NK-92 treated with Interleukin-12 subunit alpha and Interleukin-12 subunit beta, amount 100 ng/mL, for 24 hours (cell line): ENCODE data around the gene TBCEL.
"Not testable (repeated sequence)": the region's sequence is repeated elsewhere in the genome, so short reads cannot be mapped to it uniquely, and the experiment has no call there.

ENCODE experiments used
- DNase-seq: peaks from one replicate; lab custom pipeline; 2025; lab: John Stamatoyannopoulos, UW

TBCEL gene

DNA sequence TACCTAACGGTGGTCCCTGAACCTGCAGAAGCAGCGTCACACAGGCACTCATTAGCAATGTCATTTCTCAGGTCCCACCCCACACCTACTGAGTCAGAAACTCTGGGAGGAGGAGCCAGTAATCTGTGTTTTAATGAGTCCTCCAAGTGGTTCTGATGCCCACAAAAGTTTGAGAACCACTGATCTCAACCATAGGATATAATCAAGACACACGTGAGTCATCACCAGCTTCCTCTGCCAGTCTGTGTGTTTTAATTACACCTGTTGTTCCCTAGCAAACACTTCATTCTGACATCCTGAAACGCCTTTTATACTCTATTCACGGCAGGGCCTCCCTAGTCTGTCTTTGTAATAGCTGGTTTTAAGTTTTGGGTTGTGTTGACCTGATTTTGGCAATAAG lies 82.9 kb downstream of the TBCEL start:
- DNase-seq = no peak

GRCh38 chr11:121108413-121108812 lies 84.5 kb downstream of the TBCEL start:
- no peak for DNase-seq

DNA sequence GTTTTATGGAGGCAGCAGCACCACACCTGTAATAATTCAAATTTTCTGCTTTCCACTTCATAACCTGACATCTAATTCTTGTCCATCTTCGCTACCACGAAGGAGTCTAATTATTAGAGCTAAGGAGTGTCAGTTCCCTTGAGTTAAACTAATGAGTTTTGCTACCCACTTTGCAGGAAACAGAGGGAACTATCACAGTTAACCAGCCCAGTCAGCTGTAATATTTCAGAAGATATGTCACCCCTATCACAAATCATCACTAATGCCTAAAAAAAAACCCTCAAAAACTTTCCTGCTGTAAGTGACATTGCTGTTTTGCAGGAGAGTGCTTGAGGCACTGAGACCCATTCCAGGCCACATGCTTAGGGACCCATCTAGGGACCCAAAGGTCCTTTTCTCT lies 85.6 kb downstream of the TBCEL start:
- DNase-seq = no peak

- no peak for DNase-seq
Observed at GRCh38 chr11:121109916-121110586, 86.1 kb downstream of the TBCEL start.

GRCh38 chr11:121110871-121111724 lies 87.2 kb downstream of the TBCEL start:
- no peak for DNase-seq

GRCh38 chr11:121112498-121113455 lies 88.9 kb downstream of the TBCEL start:
- no peak for DNase-seq

- no peak for DNase-seq
Observed at GRCh38 chr11:121113611-121114010, 89.7 kb downstream of the TBCEL start.

- not testable (repeated sequence) for DNase-seq
Observed at GRCh38 chr11:121115024-121115423, 91.1 kb downstream of the TBCEL start.

GRCh38 chr11:121117788-121118187 lies 93.9 kb downstream of the TBCEL start:
- DNase-seq = no peak

DNA sequence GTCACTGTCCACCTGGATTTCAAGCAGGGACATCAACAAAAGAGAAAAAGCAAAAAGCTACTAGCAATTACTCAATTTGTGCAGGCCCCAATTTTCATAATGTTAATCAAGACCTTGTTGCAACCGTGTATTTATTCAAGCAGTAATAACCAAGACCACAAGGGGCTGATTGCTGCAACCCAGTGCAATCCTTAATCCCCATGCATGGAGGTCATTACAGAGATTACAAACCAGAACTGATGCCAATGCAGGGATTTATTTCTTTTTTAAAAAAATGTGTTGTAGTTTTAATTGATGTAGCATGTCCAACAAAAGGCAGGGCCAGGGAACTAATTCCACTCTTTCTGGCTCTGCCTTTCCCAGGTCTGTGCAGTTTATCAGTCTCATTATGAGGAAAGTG lies 95.5 kb downstream of the TBCEL start:
- DNase-seq = no peak

- no peak for DNase-seq
Observed at GRCh38 chr11:121122328-121122727, 98.4 kb downstream of the TBCEL start.

DNA sequence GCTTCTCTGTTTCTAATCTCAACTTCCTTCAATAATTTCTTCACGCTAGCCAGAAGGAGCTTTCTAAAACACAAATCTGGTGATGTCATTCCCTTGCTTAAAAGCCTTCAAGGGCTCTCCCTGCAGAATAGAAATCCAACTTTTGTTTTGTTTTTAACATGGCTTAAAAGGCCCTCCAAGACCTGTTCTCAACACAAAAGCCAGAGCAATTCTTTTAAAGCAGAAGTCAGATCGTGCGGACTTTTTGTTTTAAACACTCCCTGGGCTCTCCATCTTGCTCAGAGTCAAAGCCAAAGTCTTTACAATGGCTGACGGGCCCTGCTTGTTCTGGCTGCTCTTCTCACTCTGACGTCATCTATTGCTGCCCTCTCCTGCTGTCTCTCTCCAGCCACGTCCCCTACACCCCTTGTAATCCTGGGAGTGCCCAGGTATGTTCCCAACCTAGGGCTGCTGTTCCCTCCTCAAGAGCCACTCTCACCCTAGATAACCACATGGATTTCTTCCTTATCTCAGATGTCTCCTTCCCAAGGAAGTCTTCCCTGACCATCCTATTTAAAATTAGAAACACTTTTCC lies 99.7 kb downstream of the TBCEL start:
- DNase-seq = no peak

DNA sequence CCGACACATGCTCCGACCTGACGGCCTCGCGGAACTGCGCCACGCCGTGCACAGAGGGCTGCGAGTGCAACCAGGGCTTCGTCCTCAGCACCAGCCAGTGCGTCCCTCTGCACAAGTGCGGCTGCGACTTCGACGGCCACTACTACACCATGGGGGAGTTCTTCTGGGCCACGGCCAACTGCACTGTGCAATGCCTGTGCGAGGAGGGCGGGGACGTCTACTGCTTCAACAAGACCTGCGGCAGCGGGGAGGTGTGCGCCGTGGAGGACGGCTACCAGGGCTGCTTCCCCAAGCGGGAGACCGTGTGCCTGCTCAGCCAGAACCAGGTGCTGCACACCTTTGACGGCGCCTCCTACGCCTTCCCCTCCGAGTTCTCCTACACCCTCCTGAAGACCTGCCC lies 103.9 kb downstream of the TBCEL start:
- no peak for DNase-seq

DNA sequence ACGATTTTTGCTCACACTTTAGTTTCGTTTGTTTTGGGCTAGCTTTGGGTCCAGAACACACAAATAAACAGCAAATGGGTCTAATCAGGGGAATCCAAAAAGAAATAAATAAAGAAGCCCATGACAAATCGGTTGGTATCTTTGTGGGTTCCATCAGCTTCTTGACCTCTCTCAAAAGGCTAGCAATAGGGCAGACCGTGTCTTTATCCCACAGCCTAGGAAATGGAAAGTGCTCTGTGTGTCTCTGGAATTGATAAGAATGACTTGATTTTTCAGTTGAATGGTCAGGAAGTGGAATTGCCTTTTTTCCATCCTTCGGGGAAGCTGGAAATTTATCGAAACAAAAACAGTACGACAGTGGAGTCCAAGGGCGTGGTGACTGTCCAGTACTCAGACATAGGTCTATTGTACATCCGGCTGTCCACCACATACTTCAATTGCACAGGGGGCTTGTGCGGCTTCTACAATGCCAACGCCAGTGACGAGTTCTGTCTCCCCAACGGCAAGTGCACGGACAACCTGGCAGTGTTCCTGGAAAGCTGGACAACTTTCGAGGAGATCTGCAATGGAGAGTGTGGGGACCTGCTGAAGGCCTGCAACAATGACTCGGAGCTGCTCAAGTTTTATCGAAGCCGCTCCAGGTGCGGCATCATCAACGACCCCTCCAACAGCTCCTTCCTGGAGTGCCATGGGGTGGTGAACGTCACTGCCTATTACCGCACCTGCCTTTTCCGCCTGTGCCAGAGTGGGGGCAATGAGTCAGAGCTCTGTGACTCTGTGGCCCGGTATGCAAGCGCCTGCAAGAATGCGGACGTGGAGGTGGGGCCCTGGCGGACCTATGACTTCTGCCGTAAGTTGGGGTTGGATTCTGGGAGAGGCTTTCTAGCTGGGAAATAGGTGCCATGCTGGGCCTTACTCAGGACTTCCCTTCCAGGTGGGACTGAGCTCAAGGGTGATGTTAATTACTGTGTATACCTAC lies 105.7 kb downstream of the TBCEL start:
- no peak for DNase-seq

GRCh38 chr11:121131656-121132055 lies 107.8 kb downstream of the TBCEL start:
- DNase-seq = no peak

DNA sequence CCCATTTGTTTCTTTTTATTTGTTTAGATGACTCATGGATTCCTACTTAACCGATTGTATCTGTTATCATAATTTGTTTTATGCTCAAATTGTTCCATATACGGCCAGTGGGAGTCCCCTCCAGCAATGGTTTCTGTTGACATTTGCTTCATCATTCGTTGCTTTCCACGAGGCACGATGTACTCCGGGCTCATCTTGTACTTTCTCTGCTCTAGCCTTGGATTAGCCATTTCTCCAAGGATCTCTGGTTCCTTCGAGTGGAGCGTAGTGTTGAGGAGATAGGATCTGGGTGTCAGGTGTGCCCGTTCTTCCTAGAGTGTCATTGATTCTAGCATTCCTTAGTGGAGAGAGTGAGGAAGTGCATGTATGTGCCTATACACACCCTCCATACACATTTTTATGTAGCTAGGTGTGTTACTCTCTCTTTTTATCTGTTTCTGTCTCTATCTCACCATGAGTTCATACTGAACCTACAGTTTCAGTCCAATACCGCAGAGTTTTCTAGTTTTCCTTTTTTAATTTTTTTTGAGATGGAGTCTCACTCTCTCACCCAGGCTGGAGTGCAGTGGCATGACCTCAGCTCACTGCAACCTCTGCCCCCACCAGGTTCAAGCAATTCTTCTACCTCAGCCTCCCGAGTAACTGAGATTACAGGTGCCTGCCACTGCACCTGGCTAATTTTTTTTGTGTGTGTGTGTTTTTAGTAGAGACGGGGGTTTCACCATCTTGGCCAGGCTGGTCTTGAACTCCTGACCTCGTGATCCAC lies 108.5 kb downstream of the TBCEL start:
- DNase-seq = no peak

GRCh38 chr11:121134741-121135312 lies 110.9 kb downstream of the TBCEL start:
- DNase-seq = no peak

DNA sequence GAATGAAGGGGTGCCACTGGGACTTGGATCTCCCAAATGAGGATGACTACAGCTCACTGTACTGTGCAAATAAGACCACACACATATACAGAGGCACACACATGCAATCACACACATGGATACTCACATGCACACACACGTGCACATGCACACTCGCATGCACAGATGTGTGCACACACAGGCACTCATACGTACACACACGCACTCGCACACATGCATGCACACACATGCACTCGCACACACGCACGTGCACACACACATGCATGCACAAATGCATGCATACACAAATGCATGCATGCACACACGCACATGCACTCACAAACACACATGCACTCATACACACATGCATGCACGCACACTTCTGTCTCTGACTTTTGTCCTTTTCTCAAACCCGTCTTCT lies 113.1 kb downstream of the TBCEL start:
- no peak for DNase-seq

DNA sequence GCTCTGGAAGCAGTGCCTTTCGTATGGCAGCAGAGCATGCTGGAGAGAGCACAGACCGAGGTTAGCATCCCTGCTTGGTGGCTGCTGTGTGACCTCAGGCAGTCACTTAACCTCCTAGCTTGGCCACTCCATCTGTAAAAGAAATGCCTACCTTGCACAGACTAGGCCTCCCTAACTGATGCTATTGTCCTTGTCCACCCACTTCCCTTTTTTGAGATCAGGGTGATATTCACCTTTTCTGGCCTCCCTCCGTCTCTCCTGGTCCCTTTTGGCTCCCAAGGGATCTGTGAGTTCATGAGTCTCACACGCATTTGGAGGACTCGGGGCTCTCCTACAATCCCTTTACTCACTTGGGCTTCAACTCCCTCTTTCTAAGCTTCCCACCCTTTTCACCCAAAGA lies 114.4 kb downstream of the TBCEL start:
- no peak for DNase-seq

DNA sequence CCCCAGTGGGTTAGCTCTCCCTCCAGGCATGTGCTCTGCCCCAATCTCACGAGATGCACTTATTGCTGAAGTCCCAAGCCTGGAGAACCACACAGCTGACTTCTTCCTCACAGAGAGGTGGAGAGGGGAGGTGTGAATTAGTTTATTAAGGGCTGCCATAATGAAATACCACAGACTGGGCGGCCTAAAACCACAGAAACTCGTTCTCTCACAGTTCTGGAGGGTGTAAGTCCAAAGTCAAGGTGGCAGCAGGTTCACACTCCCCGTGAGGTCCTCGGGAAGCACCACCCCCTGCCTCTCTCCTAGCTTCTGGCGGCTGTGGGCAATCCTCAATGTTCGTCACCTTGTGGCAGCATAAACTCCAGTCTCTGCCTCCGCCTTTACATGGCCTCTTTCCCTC lies 116.5 kb downstream of the TBCEL start:
- DNase-seq = no peak
